ENCODE data around the gene PAK2. TPM values are rescaled to one million over a fixed set of nuclear protein-coding genes. Genes with fewer than 3 reads are reported as not detected.
"Not testable (repeated sequence)": the region's sequence is repeated elsewhere in the genome, so short reads cannot be mapped to it uniquely, and the experiment has no call there.

PAK2 gene
- total RNA-seq, 1 experiment from 2014 or later = 51.3 TPM

- no peaks in the 10 kb centered on the region for H3K9me3 ChIP-seq (replicated peaks)
- H3K36me3 ChIP-seq = peaks cover 6% of the 10 kb centered on the region
- DNase-seq = no peak
- H3K4me1 ChIP-seq = peaks cover 7% of the 10 kb centered on the region; the same call in 1 of the 2 replicates
- no peak overlapping the region for H3K27ac ChIP-seq
- H3K27me3 ChIP-seq = no peaks in the 10 kb centered on the region
- no peak overlapping the region for H3K4me3 ChIP-seq
Observed at GRCh38 chr3:196872316-196872715, 132.7 kb downstream of the PAK2 start.

- H3K36me3 ChIP-seq; DNase-seq; H3K27me3 ChIP-seq; H3K27ac ChIP-seq; H3K4me3 ChIP-seq; H3K4me1 ChIP-seq; H3K9me3 ChIP-seq (replicated peaks): not testable (repeated sequence)
Observed at GRCh38 chr3:196874511-196875094, 134.9 kb downstream of the PAK2 start.

GRCh38 chr3:196875258-196875657 lies 135.6 kb downstream of the PAK2 start:
- Histone ChIP-seq H3K4me1 (no peaks in the 10 kb centered on the region), H3K27ac (no peak overlapping the region), H3K27me3 (no peaks in the 10 kb centered on the region), H3K36me3 (peaks cover 6% of the 10 kb centered on the region), H3K4me3 (no peak overlapping the region), H3K9me3 (replicated peaks) (no peaks in the 10 kb centered on the region)
- DNase-seq = no peak

Other genes starting within 250 kb of the PAK2 start
- gene RNF168, start 236.1 kb upstream of the PAK2 start, total RNA-seq (2014; rRNA removed; shearing (Covaris generic)) = 26.0 and 30.0 TPM in 2 replicates
- not detected in 2 replicates for gene SMCO1, start 224.5 kb upstream of the PAK2 start, total RNA-seq (2014; rRNA removed; shearing (Covaris generic))
- 10.3 and 12.8 TPM in 2 replicates for gene WDR53, start 171.3 kb upstream of the PAK2 start, total RNA-seq (2014; rRNA removed; shearing (Covaris generic))
- gene FBXO45, start 171.2 kb upstream of the PAK2 start, total RNA-seq (2014; rRNA removed; shearing (Covaris generic)) = 29.3 and 32.3 TPM in 2 replicates
- gene NRROS, start 100.2 kb upstream of the PAK2 start, total RNA-seq (2014; rRNA removed; shearing (Covaris generic)) = not detected in 2 replicates
- 1.7 and 2.7 TPM in 2 replicates for gene CEP19, start 27.6 kb upstream of the PAK2 start, total RNA-seq (2014; rRNA removed; shearing (Covaris generic))
- 34.7 and 47.1 TPM in 2 replicates for gene PIGX, start 27.5 kb upstream of the PAK2 start, total RNA-seq (2014; rRNA removed; shearing (Covaris generic))
- gene SENP5, start 128.1 kb downstream of the PAK2 start, total RNA-seq (2014; rRNA removed; shearing (Covaris generic)) = 45.4 and 54.0 TPM in 2 replicates
- gene NCBP2, start 202.7 kb downstream of the PAK2 start, total RNA-seq (2014; rRNA removed; shearing (Covaris generic)) = 102 TPM in 2 replicates
- 0.05 and 0.06 TPM in 2 replicates for gene PIGZ, start 229.0 kb downstream of the PAK2 start, total RNA-seq (2014; rRNA removed; shearing (Covaris generic))

All from SJCRH30 (cell line).